Neuronal stem cell (in vitro differentiated cells): ENCODE measurements around the gene OR11A1.

Source experiments
- DNase-seq: peaks from one replicate; pipeline ENCODE4 v3.0.0-alpha.2; 2013; ENCODE audit warnings: low spot score
- H2AFZ ChIP-seq: one replicate; pipeline ENCODE4 v1.6.1; 2013; ENCODE audit warnings: mild to moderate bottlenecking, low read length, inconsistent platforms
- H2AK5ac ChIP-seq: 2 replicates; pipeline ENCODE4 v1.6.1; 2013; ENCODE audit warnings: low read depth, mild to moderate bottlenecking, inconsistent platforms, low read length, moderate library complexity, mixed read lengths
- H2BK120ac ChIP-seq: 2 replicates; pipeline ENCODE4 v1.6.1; 2013; ENCODE audit warnings: low read depth, mild to moderate bottlenecking, inconsistent platforms, low read length, moderate library complexity, mixed read lengths
- H2BK12ac ChIP-seq: one replicate; pipeline ENCODE4 v1.6.1; 2013; ENCODE audit warnings: low read length, inconsistent platforms
- H2BK15ac ChIP-seq: 2 replicates; pipeline ENCODE4 v1.6.1; 2013; ENCODE audit warnings: mild to moderate bottlenecking, low read length, inconsistent platforms, mixed read lengths
- H2BK5ac ChIP-seq: one replicate; pipeline ENCODE4 v1.6.1; 2013; ENCODE audit warnings: inconsistent platforms, mild to moderate bottlenecking, low read length, moderate library complexity
- H3K14ac ChIP-seq: one replicate; pipeline ENCODE4 v1.6.1; 2013; ENCODE audit warnings: low read length, inconsistent platforms
- H3K18ac ChIP-seq: 2 replicates; pipeline ENCODE4 v1.6.1; 2013; ENCODE audit warnings: low read length, inconsistent platforms
- H3K23ac ChIP-seq: 2 replicates; pipeline ENCODE4 v1.6.1; 2013; ENCODE audit warnings: low read depth, mild to moderate bottlenecking, mixed read lengths, low read length, inconsistent platforms; ENCODE audit not compliant: poor library complexity
- H3K27ac ChIP-seq: replicated peaks from 3 replicates; pipeline ENCODE4 v1.5.1; 2013; ENCODE audit warnings: low read length, inconsistent platforms
- H3K27me3 ChIP-seq, 3 experiments: 2 replicates each; pipeline ENCODE4 v1.6.1; 2013; ENCODE audit warnings: low read length in 3 of 3, mild to moderate bottlenecking in 2 of 3, inconsistent platforms in 1 of 3, low read depth in 1 of 3, mixed read lengths in 1 of 3, moderate library complexity in 1 of 3; ENCODE audit not compliant: control insufficient read depth in 3 of 3, insufficient read depth in 3 of 3
- H3K36me3 ChIP-seq, 2 donors: replicated peaks in 1 of 2; 2 replicates each; pipeline ENCODE4 v1.6.1; 2013; ENCODE audit warnings: low read length in 2 of 2; ENCODE audit not compliant: control insufficient read depth in 2 of 2, insufficient read depth in 2 of 2
- H3K4ac ChIP-seq: 2 replicates; pipeline ENCODE4 v1.6.1; 2013; ENCODE audit warnings: inconsistent platforms, mild to moderate bottlenecking, low read length, moderate library complexity
- H3K4me1 ChIP-seq, 2 donors: 1 replicate in 1 of 2; 2 replicates in 1 of 2; pipeline ENCODE4 v1.6.1; 2013; ENCODE audit warnings: low read length in 2 of 2, low read depth in 1 of 2; ENCODE audit not compliant: control insufficient read depth in 2 of 2, insufficient read depth in 1 of 2
- H3K4me2 ChIP-seq: one replicate; pipeline ENCODE4 v1.6.1; 2013; ENCODE audit warnings: mild to moderate bottlenecking, low read length, inconsistent platforms; ENCODE audit not compliant: insufficient read depth, poor library complexity, severe bottlenecking
- H3K4me3 ChIP-seq, 2 donors: 2 replicates each; pipeline ENCODE4 v1.5.1; 2013; ENCODE audit warnings: low read length in 2 of 2, mild to moderate bottlenecking in 2 of 2, inconsistent platforms in 1 of 2, moderate library complexity in 1 of 2
- H3K79me1 ChIP-seq: one replicate; pipeline ENCODE4 v1.6.1; 2013; ENCODE audit warnings: low read depth, mild to moderate bottlenecking, inconsistent platforms, low read length, moderate library complexity
- H3K9ac ChIP-seq: one replicate; pipeline ENCODE4 v1.6.1; 2013; ENCODE audit warnings: mild to moderate bottlenecking, low read depth, low read length, inconsistent platforms; ENCODE audit not compliant: poor library complexity
- H3K9me3 ChIP-seq, 2 donors: replicated peaks in 1 of 2; 2 replicates each; pipeline versions ENCODE3 to v1.6.1; 2013; ENCODE audit warnings: low read length in 2 of 2, mild to moderate bottlenecking in 2 of 2, inconsistent platforms in 1 of 2, low read depth in 1 of 2, mixed read lengths in 1 of 2, moderate library complexity in 1 of 2; ENCODE audit not compliant: control insufficient read depth in 2 of 2, insufficient read depth in 1 of 2
- H4K8ac ChIP-seq: one replicate; pipeline ENCODE4 v1.6.1; 2013; ENCODE audit warnings: low read depth, mild to moderate bottlenecking, inconsistent platforms, low read length, moderate library complexity
- H4K91ac ChIP-seq: one replicate; pipeline ENCODE4 v1.6.1; 2013; ENCODE audit warnings: low read length, low read depth, mild to moderate bottlenecking, inconsistent platforms; ENCODE audit not compliant: poor library complexity
- WGBS, 2 donors: extraction: QIAGEN DNeasy Blood & Tissue Kit; methylation state at CpG; one replicate each; pipeline ENCODE4 v1.1.7; 2013; ENCODE audit warnings: missing lambda C conversion rate in 2 of 2, mixed read lengths in 1 of 2; ENCODE audit not compliant: insufficient read length in 2 of 2, insufficient replicate concordance in 1 of 2; ENCODE audit errors: extremely low coverage in 2 of 2; 5-methylcytosine and 5-hydroxymethylcytosine counted together

OR11A1 gene

GRCh38 chr6:29424575-29424974, 32.3 kb downstream of the OR11A1 start:
- Histone ChIP-seq H3K9me3 (no peaks in the 10 kb centered on the region), H2BK15ac (no peak overlapping the region), H2BK120ac (no peak overlapping the region), H3K27me3 (no peaks in the 10 kb centered on the region), H3K36me3 (no peaks in the 10 kb centered on the region), H3K18ac (no peak overlapping the region), H2AK5ac (no peak overlapping the region), H3K4me3 (no peak overlapping the region), H2BK5ac (no peak overlapping the region), H3K14ac (no peak overlapping the region), H2AFZ (no peak overlapping the region), H2BK12ac (no peak overlapping the region), H3K4me2 (no peak overlapping the region), H3K79me1 (no peaks in the 10 kb centered on the region), H3K4ac (no peak overlapping the region), H3K27ac (no peak overlapping the region), H4K91ac (no peak overlapping the region), H4K8ac (no peak overlapping the region), H3K9ac (no peak overlapping the region), H3K4me1 (peaks cover 0 to 2% of the 10 kb centered on the region in 2 donors), H3K23ac (no peak overlapping the region)
- WGBS, 2 donors: no CpG with 5 or more reads among the region's 2 CpGs
- DNase-seq: no peak

- H4K8ac ChIP-seq: no peak overlapping the region
- no peaks in the 10 kb centered on the region for H3K36me3 ChIP-seq
- no peak overlapping the region for H2AFZ ChIP-seq
- H3K4ac ChIP-seq: no peak overlapping the region
- H2BK5ac ChIP-seq: no peak overlapping the region
- H3K23ac ChIP-seq: no peak overlapping the region
- H3K9me3 ChIP-seq: no peaks in the 10 kb centered on the region
- WGBS, 2 donors: no CpG with 5 or more reads among the region's 2 CpGs
- no peak overlapping the region for H4K91ac ChIP-seq
- no peak overlapping the region for H3K4me2 ChIP-seq
- H3K14ac ChIP-seq: no peak overlapping the region
- H2BK15ac ChIP-seq: no peak overlapping the region
- H3K27me3 ChIP-seq: no peaks in the 10 kb centered on the region
- H2BK120ac ChIP-seq: no peak overlapping the region
- H3K4me3 ChIP-seq: no peak overlapping the region
- H3K79me1 ChIP-seq: no peaks in the 10 kb centered on the region
- no peak for DNase-seq
- peaks cover 0 to 2% of the 10 kb centered on the region in 2 donors for H3K4me1 ChIP-seq
- no peak overlapping the region for H3K9ac ChIP-seq
- no peak overlapping the region for H3K18ac ChIP-seq
- H2BK12ac ChIP-seq: no peak overlapping the region
- H2AK5ac ChIP-seq: no peak overlapping the region
- no peak overlapping the region for H3K27ac ChIP-seq
Observed at GRCh38 chr6:29424168-29424567, 32.7 kb downstream of the OR11A1 start.

DNA sequence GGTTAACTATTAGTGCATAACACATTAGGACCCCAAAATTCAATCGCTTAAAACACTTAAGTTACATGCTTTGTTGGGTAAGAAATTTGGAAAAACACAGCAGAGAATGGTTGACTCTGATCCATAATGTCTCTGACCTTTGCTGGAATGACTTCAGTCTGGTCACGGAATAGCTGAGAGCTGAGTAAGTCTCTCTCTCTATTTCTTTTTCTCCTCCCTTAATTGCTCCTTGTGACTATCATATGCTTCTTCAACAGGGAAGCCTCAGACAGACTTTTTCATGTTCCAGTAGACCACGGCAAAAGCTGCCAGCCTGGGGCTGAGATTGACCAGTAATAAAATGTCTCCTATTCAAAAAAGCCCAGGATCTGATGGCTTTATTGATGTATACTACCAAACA, 37.4 kb downstream of the OR11A1 start:
- Histone ChIP-seq H3K18ac (no peak overlapping the region), H3K27me3 (no peaks in the 10 kb centered on the region)

DNA sequence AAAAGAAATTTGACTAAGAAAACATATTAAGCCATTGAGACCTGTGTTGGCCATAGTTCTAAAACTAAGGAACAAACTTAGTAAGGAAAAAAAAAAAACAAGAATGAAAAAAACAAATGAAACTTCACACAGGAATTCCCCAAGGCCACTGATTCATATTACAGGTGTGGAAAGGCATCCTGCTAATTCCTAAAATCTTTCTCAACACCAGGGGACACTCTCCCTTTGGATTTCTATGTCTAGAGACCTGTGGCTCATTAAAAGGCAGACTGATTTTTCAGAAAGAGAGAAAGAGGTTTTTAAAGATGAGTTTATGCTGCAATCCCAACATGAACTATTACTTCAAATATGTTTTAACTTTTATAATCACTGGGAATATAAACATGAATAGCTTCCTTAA, 42.3 kb downstream of the OR11A1 start, which contains the start of gene OR12D1:
OR12D1 (plus strand) TSS at position 341 of the 400 bp plus-strand sequence.
- Histone ChIP-seq H3K9ac (no peak within 1 kb of the TSS), H4K91ac (no peak within 1 kb of the TSS), H3K4me2 (no peak within 1 kb of the TSS), H3K79me1 (no peaks in the 10 kb centered on the region), H3K4me3 (no peak within 1 kb of the TSS), H2BK5ac (no peak within 1 kb of the TSS), H2AFZ (no peak within 1 kb of the TSS), H2BK12ac (no peak within 1 kb of the TSS), H2BK15ac (no peak within 1 kb of the TSS), H3K18ac (no peak within 1 kb of the TSS), H2BK120ac (no peak within 1 kb of the TSS), H2AK5ac (no peak within 1 kb of the TSS), H3K4ac (no peak within 1 kb of the TSS), H3K14ac (no peak within 1 kb of the TSS), H3K23ac (no peak within 1 kb of the TSS), H4K8ac (no peak within 1 kb of the TSS), H3K36me3 (peaks cover 0 to 2% of the 10 kb centered on the region in 2 donors), H3K9me3 (no peaks in the 10 kb centered on the region), H3K4me1 (no peaks in the 10 kb centered on the region), H3K27ac (no peak within 1 kb of the TSS), H3K27me3 (no peaks in the 10 kb centered on the region)
- no peak for DNase-seq

More for the DNA sequence above, 37.4 kb downstream of the OR11A1 start:
- Histone ChIP-seq H3K9me3 (no peaks in the 10 kb centered on the region), H2BK15ac (no peak overlapping the region), H3K4me3 (no peak overlapping the region), H3K79me1 (no peaks in the 10 kb centered on the region), H3K9ac (no peak overlapping the region), H3K4ac (no peak overlapping the region), H3K14ac (no peak overlapping the region), H2BK5ac (no peak overlapping the region), H4K8ac (no peak overlapping the region), H2BK120ac (no peak overlapping the region), H3K36me3 (no peaks in the 10 kb centered on the region), H3K4me2 (no peak overlapping the region), H2AK5ac (no peak overlapping the region), H2BK12ac (no peak overlapping the region), H3K27ac (no peak overlapping the region), H4K91ac (no peak overlapping the region), H3K23ac (no peak overlapping the region), H2AFZ (no peak overlapping the region), H3K4me1 (peaks cover 0 to 2% of the 10 kb centered on the region in 2 donors)
- no CpG with 5 or more reads among the region's 3 CpGs for WGBS, 2 donors
- no peak for DNase-seq
